Tongue (tissue), 1 donor: ENCODE measurements around the gene ELFN2. TPM values are rescaled to one million over a fixed set of nuclear protein-coding genes. Genes with fewer than 3 reads are reported as not detected.

Experiments
- total RNA-seq: library from RNA; depleted of rRNA; stranded (reverse); fragments of >200 nt; gene quantifications from one replicate; pipeline ENCODE4 v1.2.3, GENCODE V29; 2014

The ELFN2 gene
- total RNA-seq, 1 donor from 2014 or later: 1.0 TPM

Other genes with a start within 250 kb of the ELFN2 start
- gene C1QTNF6, start 239.2 kb downstream of the ELFN2 start, total RNA-seq: 8.9 TPM
- 0.10 TPM for gene SSTR3, start 215.0 kb downstream of the ELFN2 start, total RNA-seq
- gene RAC2, start 183.2 kb downstream of the ELFN2 start, total RNA-seq: 4.8 TPM
- gene CYTH4, start 145.0 kb downstream of the ELFN2 start, total RNA-seq: 20.5 TPM
- gene MFNG, start 58.9 kb upstream of the ELFN2 start, total RNA-seq: 8.7 TPM
- 12.2 TPM for gene CARD10, start 91.9 kb upstream of the ELFN2 start, total RNA-seq
- 25.5 TPM for gene CDC42EP1, start 133.0 kb upstream of the ELFN2 start, total RNA-seq
- not detected for gene LGALS2, start 152.6 kb upstream of the ELFN2 start, total RNA-seq
- gene GGA1, start 181.4 kb upstream of the ELFN2 start, total RNA-seq: 47.5 TPM
- 31.8 TPM for gene SH3BP1, start 212.2 kb upstream of the ELFN2 start, total RNA-seq
- 12.3 TPM for gene PDXP, start 231.2 kb upstream of the ELFN2 start, total RNA-seq
- 1,436 TPM for gene LGALS1, start 248.2 kb upstream of the ELFN2 start, total RNA-seq